ENCODE measurements around the gene C1QTNF12. TPM values are rescaled to one million over a fixed set of nuclear protein-coding genes. Genes with fewer than 3 reads are reported as not detected.

Gene C1QTNF12
- total RNA-seq, 4 donors from 2014 or later, result 0.33 to 0.52 TPM; not detected in 2

DNA sequence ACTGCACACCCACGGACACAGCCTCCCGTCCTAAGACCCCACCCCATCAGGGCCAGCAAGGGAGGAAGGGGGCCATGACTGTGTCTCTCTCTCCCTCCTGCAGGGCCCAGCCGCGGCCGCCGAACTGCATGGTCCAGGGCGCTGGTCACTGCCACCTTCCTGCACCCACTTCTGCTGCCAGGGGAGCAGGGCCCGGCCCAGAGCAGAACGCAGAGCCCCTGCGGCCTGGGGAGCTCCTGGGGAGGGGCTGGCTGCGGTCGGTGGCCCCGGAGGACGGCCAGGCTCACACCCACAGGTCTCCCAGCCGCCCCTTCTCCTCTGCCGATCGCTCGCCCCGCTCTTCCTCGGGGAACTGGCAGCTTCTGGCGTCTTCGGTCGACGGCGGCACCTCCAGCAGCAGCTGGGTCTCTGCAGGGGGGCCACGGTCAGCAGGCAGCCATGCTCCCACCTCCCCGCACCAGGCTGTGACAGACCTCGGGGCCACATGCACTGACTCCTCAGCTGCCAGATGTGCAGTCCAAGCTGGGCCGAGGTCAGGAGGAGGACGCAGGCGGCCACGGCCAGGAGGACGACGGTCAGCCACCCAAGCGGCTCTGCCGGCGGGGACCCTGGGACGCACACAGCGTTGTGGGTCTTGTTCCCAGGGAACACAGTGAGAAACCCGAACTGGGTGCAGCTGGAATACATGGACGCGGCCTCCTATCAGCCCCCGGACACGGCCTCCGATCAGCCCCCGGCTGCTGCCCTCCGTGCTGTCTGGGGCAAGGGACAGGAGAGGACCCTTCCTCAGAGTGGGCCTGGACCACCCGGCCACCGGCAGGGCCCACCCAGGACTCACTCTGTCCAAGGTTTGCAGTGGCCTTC lies 42.7 kb downstream of the C1QTNF12 start:
- DNase-seq (ENCODE audit: extremely low spot score), result no peak
- H3K27me3 ChIP-seq, result peaks cover 0 to 92% (median 26%) of the 10 kb centered on the region in 4 donors
- 66% methylated on average over 10 of the region's 49 CpGs for WGBS
- H3K9me3 ChIP-seq, result no peaks in the 10 kb centered on the region
- H3K4me1 ChIP-seq, result peaks cover 9 to 50% (median 43%) of the 10 kb centered on the region in 4 donors
- H3K4me3 ChIP-seq, result no peak overlapping the region
- H3K36me3 ChIP-seq, result no peaks in the 10 kb centered on the region
- TF ChIP-seq, protein P1, sequence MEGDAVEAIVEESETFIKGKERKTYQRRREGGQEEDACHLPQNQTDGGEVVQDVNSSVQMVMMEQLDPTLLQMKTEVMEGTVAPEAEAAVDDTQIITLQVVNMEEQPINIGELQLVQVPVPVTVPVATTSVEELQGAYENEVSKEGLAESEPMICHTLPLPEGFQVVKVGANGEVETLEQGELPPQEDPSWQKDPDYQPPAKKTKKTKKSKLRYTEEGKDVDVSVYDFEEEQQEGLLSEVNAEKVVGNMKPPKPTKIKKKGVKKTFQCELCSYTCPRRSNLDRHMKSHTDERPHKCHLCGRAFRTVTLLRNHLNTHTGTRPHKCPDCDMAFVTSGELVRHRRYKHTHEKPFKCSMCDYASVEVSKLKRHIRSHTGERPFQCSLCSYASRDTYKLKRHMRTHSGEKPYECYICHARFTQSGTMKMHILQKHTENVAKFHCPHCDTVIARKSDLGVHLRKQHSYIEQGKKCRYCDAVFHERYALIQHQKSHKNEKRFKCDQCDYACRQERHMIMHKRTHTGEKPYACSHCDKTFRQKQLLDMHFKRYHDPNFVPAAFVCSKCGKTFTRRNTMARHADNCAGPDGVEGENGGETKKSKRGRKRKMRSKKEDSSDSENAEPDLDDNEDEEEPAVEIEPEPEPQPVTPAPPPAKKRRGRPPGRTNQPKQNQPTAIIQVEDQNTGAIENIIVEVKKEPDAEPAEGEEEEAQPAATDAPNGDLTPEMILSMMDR (IDR thresholded peaks at IDR 0.05), result no peak
- TF ChIP-seq POLR2A (IDR thresholded peaks at IDR 0.05; ENCODE audit: low read depth) (no peak), EP300 (IDR thresholded peaks at IDR 0.05) (no peak), POLR2AphosphoS5 (IDR thresholded peaks at IDR 0.05) (no peak)
- no peak overlapping the region for H3K27ac ChIP-seq (replicated peaks in 1 of 4)
- intact Hi-C loops (cut with DNase I), result no loop called here

DNA sequence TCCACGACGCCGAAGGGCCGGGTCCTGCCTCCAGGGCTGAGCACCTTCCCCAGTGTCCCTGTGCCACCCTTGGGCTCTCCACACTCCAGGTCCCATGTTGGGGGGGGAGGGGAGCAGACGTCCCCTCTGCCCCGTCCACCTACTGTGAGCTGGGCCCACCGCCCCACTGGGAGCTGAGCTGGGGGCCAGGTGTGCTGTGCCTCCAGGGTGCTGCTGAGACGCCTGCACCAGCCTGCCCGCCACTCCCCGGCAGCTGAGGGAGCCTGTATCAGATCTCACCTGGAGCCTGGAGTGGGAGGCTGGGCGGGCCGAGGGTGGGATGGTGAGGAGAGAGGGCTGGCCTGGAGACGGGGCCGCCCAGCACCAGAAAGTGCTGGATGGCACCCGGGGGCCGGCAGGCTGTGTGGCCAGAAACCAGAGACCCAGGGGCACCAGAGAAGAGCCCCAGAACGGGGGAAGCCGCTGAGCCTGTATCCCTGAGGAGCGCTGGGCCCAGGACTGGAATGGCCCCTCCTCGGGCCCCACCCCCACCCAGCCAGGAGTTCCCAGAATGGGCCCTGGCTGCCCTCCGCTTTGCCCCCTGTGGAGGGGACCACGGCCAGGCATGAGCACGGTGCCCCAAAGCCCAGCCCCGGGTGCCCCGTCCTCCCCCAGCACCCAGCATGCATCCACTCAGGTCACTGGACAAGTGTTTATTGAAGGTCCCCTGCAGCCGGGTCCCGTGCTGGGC lies 43.5 kb downstream of the C1QTNF12 start:
- Histone ChIP-seq H3K9me3 (no peaks in the 10 kb centered on the region), H3K4me3 (no peak overlapping the region), H3K36me3 (no peaks in the 10 kb centered on the region), H3K27ac (replicated peaks in 1 of 4) (no peak overlapping the region), H3K27me3 (peaks cover 0 to 92% (median 26%) of the 10 kb centered on the region in 4 donors), H3K4me1 (peaks cover 9 to 42% (median 35%) of the 10 kb centered on the region in 4 donors)
- intact Hi-C loops (cut with DNase I), result no loop called here
- 83% methylated on average over 20 of the region's 27 CpGs for WGBS
- TF ChIP-seq, protein P1 (IDR thresholded peaks at IDR 0.05), result no peak
- TF ChIP-seq POLR2AphosphoS5 (IDR thresholded peaks at IDR 0.05) (no peak), POLR2A (IDR thresholded peaks at IDR 0.05; ENCODE audit: low read depth) (no peak), EP300 (IDR thresholded peaks at IDR 0.05) (no peak)
- no peak for DNase-seq (ENCODE audit: extremely low spot score)

DNA sequence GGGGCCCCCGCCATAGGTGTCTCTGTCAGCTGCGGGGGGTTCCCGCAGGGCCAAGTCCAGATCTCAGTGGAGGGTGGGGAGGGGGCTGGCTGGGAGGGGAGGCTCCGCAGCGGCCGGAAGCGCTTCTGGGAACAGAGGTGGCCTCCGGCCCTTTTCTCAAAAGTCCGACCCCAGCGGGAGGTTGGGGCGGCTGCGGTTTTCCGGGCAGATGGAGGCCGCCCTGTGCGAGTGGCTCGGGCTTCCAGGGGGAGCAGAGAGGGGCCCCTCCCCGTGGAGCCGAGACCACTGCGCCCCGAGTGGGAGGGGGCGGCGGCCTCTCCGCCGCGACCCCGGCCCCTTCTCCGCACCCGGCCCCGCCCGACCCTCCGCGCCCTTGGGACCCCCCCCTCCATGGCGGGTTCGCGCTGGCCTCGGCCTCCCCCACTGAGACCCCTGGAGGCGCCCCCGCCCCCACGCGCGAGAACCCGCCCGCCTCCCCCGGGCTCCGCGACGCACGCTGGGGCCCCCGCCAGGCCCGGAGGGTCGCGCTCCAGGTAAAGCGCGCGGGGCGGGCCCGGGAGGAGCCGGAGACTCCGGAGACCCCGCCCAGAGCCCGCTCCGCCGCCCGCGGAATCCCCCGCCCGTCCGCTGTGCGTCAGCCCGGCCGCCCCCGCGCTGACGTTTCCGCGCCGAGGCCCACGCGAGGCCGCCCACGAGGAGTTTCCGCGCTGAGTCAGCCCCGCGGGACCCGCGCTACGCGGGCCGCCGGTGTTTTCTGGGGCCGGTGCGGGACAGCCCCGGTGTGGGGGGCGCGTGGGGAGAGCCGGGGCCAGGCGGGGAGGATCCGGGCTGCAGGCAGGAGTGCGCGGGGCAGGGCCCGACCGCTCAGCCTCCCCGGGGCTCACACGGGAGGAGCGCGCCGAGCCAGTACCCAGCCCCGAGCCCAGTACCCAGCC lies 45.4 kb downstream of the C1QTNF12 start:
- H3K36me3 ChIP-seq, result no peaks in the 10 kb centered on the region
- TF ChIP-seq POLR2AphosphoS5 (IDR thresholded peaks at IDR 0.05) (peak in 1 of 2 donors; percentile 14), EP300 (IDR thresholded peaks at IDR 0.05) (no peak)
- TF ChIP-seq, protein P1 (IDR thresholded peaks at IDR 0.05), result no peak
- peak overlapping the region; percentile 51 to 67 (median 55) for H3K4me3 ChIP-seq
- H3K9me3 ChIP-seq, result no peaks in the 10 kb centered on the region
- 4% methylated on average over 20 of the region's 109 CpGs for whole genome bisulfite sequencing
- DNase-seq (ENCODE audit: extremely low spot score), result no peak
- H3K27ac ChIP-seq (replicated peaks in 1 of 4), result no peak overlapping the region
- intact Hi-C loops (cut with DNase I), result no loop called here
- peaks cover 4 to 25% (median 20%) of the 10 kb centered on the region in 4 donors for H3K4me1 ChIP-seq
- peaks cover 0 to 78% (median 14%) of the 10 kb centered on the region in 4 donors for H3K27me3 ChIP-seq
